BLaER1 (cell line): ENCODE data around the gene GADD45B.

Experiments used
- H3K27ac ChIP-seq: shearing (Covaris generic); formaldehyde crosslinking; 2 replicates; pipeline ENCODE4 v1.8.1; 2022
- H3K27me3 ChIP-seq: shearing (Covaris generic); formaldehyde crosslinking; 2 replicates; pipeline ENCODE4 v1.8.1; 2022
- H3K36me3 ChIP-seq: shearing (Covaris generic); formaldehyde crosslinking; 2 replicates; pipeline ENCODE4 v1.8.1; 2022
- H3K4me1 ChIP-seq: shearing (Covaris generic); formaldehyde crosslinking; 2 replicates; pipeline ENCODE4 v1.8.1; 2022
- H3K4me2 ChIP-seq: shearing (Covaris generic); formaldehyde crosslinking; 2 replicates; pipeline ENCODE4 v1.8.1; 2022
- H3K4me3 ChIP-seq: shearing (Covaris generic); formaldehyde crosslinking; 2 replicates; pipeline ENCODE4 v1.8.1; 2022
- H3K9ac ChIP-seq: shearing (Covaris generic); formaldehyde crosslinking; 2 replicates; pipeline ENCODE4 v1.8.1; 2022
- H3K9me3 ChIP-seq: shearing (Covaris generic); formaldehyde crosslinking; 2 replicates; pipeline ENCODE4 v1.8.1; 2022
- H4K20me1 ChIP-seq: shearing (Covaris generic); formaldehyde crosslinking; 2 replicates; pipeline ENCODE4 v1.8.1; 2022
- Cebpa-rat ChIP-seq: shearing (Covaris generic); IDR thresholded peaks from 2 replicates; pipeline ENCODE4 v1.8.1; 2022

Gene GADD45B

GRCh38 chr19:2432131-2432848, 43.6 kb upstream of the GADD45B start:
- 0 out of 2 replicates have a peak overlapping the region, but pooled peaks have one; percentile 65 for H3K9ac ChIP-seq
- peak overlapping the region; percentile 98 for H3K4me2 ChIP-seq
- H3K9me3 ChIP-seq = no peaks in the 10 kb centered on the region
- peaks cover 87% of the 10 kb centered on the region for H3K36me3 ChIP-seq
- H4K20me1 ChIP-seq = peaks cover 58% of the 10 kb centered on the region
- no peak overlapping the region for H3K4me3 ChIP-seq
- H3K4me1 ChIP-seq = peaks cover 49% of the 10 kb centered on the region
- TF ChIP-seq Cebpa-rat = no peak
- H3K27me3 ChIP-seq = no peaks in the 10 kb centered on the region
- peak overlapping the region; percentile 99 for H3K27ac ChIP-seq

- H3K36me3 ChIP-seq = peaks cover 96% of the 10 kb centered on the region
- no peak for TF ChIP-seq Cebpa-rat
- no peak overlapping the region for H3K27ac ChIP-seq
- H4K20me1 ChIP-seq = peaks cover 74% of the 10 kb centered on the region
- no peaks in the 10 kb centered on the region for H3K27me3 ChIP-seq
- H3K9me3 ChIP-seq = no peaks in the 10 kb centered on the region
- no peak overlapping the region for H3K9ac ChIP-seq
- no peak overlapping the region for H3K4me2 ChIP-seq
- H3K4me1 ChIP-seq = peaks cover 38% of the 10 kb centered on the region
- no peak overlapping the region for H3K4me3 ChIP-seq
Observed at GRCh38 chr19:2433854-2434253, 42.1 kb upstream of the GADD45B start.

DNA sequence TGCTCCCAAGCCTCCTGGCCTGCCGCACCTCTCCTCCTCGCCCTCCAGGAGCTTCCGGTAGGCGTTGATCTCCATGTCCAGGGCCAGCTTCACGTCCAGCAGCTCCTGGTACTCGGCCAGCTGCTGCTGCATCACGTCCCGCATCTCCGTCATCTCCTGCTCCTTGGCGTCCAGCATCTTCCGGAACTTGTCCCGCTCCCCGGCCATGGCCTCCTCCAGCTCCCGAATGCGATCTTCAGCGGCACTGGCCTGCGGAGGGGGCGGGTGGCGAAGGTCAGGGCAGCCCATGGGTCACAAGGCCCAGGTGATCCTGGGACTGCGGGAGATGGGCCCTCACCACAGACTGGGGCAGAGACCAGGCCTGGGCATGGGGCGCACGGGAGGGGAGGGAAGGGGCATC, 41.7 kb upstream of the GADD45B start:
- H3K4me2 ChIP-seq = no peak overlapping the region
- peaks cover 96% of the 10 kb centered on the region for H3K36me3 ChIP-seq
- no peak overlapping the region for H3K4me3 ChIP-seq
- H3K4me1 ChIP-seq = peaks cover 34% of the 10 kb centered on the region
- TF ChIP-seq Cebpa-rat = no peak
- H3K27me3 ChIP-seq = no peaks in the 10 kb centered on the region
- H3K9me3 ChIP-seq = no peaks in the 10 kb centered on the region
- no peak overlapping the region for H3K9ac ChIP-seq
- H4K20me1 ChIP-seq = peaks cover 76% of the 10 kb centered on the region
- H3K27ac ChIP-seq = no peak overlapping the region

GRCh38 chr19:2434721-2435265, 41.1 kb upstream of the GADD45B start:
- H3K36me3 ChIP-seq = peaks cover 96% of the 10 kb centered on the region
- H4K20me1 ChIP-seq = peaks cover 76% of the 10 kb centered on the region
- H3K4me1 ChIP-seq = peaks cover 29% of the 10 kb centered on the region
- no peak overlapping the region for H3K9ac ChIP-seq
- H3K27ac ChIP-seq = no peak overlapping the region
- H3K4me3 ChIP-seq = no peak overlapping the region
- no peaks in the 10 kb centered on the region for H3K9me3 ChIP-seq
- H3K4me2 ChIP-seq = no peak overlapping the region
- no peak for TF ChIP-seq Cebpa-rat
- H3K27me3 ChIP-seq = no peaks in the 10 kb centered on the region

DNA sequence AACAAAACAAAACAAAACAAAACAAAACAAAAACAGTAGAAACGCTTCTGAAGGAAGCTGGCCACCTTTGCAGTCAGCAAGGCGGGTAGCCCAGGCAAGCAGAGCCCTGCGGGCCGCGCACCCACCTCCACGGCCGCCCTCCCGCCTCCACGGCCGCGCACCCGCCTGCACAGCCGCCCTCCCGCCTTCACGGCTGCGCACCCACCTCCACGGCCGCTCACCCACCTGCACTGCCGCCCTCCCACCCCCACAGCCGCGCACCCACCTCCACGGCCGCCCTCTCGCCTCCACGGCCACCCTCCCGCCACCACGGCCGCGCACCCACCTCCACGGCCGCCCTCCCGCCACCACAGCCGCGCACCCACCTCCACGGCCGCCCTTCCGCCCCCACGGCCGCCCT, 39.5 kb upstream of the GADD45B start:
- TF ChIP-seq Cebpa-rat = no peak
- H3K9me3 ChIP-seq = no peaks in the 10 kb centered on the region
- no peak overlapping the region for H3K4me3 ChIP-seq
- H3K36me3 ChIP-seq = peaks cover 94% of the 10 kb centered on the region
- peaks cover 78% of the 10 kb centered on the region for H4K20me1 ChIP-seq
- no peak overlapping the region for H3K4me2 ChIP-seq
- no peak overlapping the region for H3K27ac ChIP-seq
- no peak overlapping the region for H3K9ac ChIP-seq
- H3K27me3 ChIP-seq = no peaks in the 10 kb centered on the region
- H3K4me1 ChIP-seq = peaks cover 13% of the 10 kb centered on the region

DNA sequence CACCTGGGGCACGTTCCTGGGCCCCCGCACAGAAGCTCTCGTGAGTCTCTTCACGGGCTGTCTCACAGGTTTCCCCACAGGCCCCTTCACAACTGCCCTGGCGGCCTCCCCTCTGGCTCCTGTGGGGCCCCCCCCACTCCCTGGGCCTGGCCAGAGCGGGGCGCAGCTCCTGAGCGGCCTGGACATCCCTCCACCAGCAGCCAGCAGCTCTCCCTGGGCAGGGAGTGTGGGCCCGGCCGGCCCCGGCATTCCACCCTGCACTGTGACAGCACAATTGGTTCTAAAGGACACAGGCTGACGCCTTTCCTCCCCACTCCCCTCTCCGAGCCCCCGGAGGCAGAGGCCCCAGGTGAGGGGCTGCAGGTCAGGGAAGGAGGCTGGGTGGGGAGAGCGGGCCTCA, 39.0 kb upstream of the GADD45B start:
- Histone ChIP-seq H3K9ac (no peak overlapping the region), H4K20me1 (peaks cover 78% of the 10 kb centered on the region), H3K9me3 (no peaks in the 10 kb centered on the region), H3K4me1 (peaks cover 8% of the 10 kb centered on the region), H3K27me3 (no peaks in the 10 kb centered on the region), H3K4me2 (no peak overlapping the region), H3K27ac (no peak overlapping the region), H3K36me3 (peaks cover 94% of the 10 kb centered on the region), H3K4me3 (no peak overlapping the region)
- TF ChIP-seq Cebpa-rat = no peak

DNA sequence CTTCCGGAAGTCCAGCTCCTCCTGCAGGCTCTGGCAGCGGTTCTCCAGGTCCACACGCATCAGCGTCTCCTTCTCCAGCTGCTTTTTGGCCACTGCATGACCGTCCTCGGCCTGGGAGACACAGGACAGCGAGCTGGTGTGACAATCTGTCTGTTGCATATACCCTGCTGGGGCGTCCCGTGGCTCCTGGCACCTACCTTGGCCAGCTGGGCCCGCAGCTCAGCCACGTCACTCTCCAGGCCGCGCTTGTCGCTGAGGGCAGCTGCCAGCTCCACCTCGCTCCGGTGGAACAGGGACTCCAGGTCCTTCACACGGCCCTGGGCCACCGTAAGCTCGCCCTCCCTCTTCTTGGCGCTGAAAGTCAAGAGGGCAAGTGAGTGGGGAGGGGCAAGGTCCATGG, 37.7 kb upstream of the GADD45B start:
- no peak overlapping the region for H3K27ac ChIP-seq
- no peaks in the 10 kb centered on the region for H3K4me1 ChIP-seq
- no peaks in the 10 kb centered on the region for H3K9me3 ChIP-seq
- no peak overlapping the region for H3K4me2 ChIP-seq
- no peak overlapping the region for H3K9ac ChIP-seq
- H3K27me3 ChIP-seq = no peaks in the 10 kb centered on the region
- TF ChIP-seq Cebpa-rat = no peak
- no peak overlapping the region for H3K4me3 ChIP-seq
- H3K36me3 ChIP-seq = peaks cover 95% of the 10 kb centered on the region
- peaks cover 86% of the 10 kb centered on the region for H4K20me1 ChIP-seq

GRCh38 chr19:2440515-2440914, 35.4 kb upstream of the GADD45B start:
- H3K9ac ChIP-seq = no peak overlapping the region
- peaks cover 94% of the 10 kb centered on the region for H3K36me3 ChIP-seq
- peaks cover 92% of the 10 kb centered on the region for H4K20me1 ChIP-seq
- TF ChIP-seq Cebpa-rat = no peak
- H3K4me2 ChIP-seq = no peak overlapping the region
- peaks cover 12% of the 10 kb centered on the region; the same call in 1 of the 2 replicates for H3K4me1 ChIP-seq
- no peak overlapping the region for H3K4me3 ChIP-seq
- H3K27me3 ChIP-seq = no peaks in the 10 kb centered on the region
- H3K27ac ChIP-seq = no peak overlapping the region
- H3K9me3 ChIP-seq = no peaks in the 10 kb centered on the region

DNA sequence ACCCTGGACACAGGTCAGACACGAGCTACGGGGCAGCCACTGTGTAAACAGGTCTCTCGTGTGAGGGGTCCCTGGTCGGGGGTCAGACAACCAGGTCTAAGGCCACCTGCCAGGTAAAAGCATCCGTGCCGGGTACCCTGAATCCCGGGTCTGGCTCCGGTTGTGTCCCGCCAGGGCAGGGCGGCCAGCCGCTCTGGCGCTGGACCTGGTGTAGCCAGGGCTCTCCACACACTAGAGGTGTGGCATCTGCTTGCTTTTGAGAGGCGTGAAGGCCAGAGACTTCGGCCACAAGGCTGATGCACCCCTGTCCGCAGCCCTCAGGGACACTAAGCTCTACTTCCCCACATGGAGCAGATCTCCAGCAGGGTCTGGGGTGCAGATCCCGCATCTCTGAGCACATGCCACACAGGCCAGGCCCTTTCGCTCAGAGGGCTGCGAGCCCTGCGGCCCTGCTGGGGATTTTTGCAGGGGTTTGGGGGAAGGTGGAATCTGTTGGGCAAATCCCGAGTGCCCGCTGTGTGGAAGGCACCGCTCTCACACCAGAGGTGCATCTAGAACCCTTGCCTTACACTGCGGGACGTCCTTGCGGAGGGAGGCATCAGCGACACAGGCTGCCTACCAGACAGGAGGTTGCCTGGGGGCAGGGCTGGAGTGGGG, 34.7 kb upstream of the GADD45B start:
- peaks cover 87% of the 10 kb centered on the region for H3K36me3 ChIP-seq

GRCh38 chr19:2443116-2443784, 32.7 kb upstream of the GADD45B start:
- Histone ChIP-seq H3K4me3 (no peak overlapping the region), H3K36me3 (peaks cover 68% of the 10 kb centered on the region)

More for the DNA sequence above, 34.7 kb upstream of the GADD45B start:
- no peak overlapping the region for H3K4me3 ChIP-seq
- peaks cover 14% of the 10 kb centered on the region for H3K4me1 ChIP-seq
- H3K9me3 ChIP-seq = no peaks in the 10 kb centered on the region
- H3K4me2 ChIP-seq = no peak overlapping the region
- no peak for TF ChIP-seq Cebpa-rat
- H3K9ac ChIP-seq = no peak overlapping the region
- no peak overlapping the region for H3K27ac ChIP-seq
- H4K20me1 ChIP-seq = peaks cover 86% of the 10 kb centered on the region
- H3K27me3 ChIP-seq = no peaks in the 10 kb centered on the region

More at GRCh38 chr19:2443116-2443784, 32.7 kb upstream of the GADD45B start:
- H3K9ac ChIP-seq = no peak overlapping the region
- 0 out of 2 replicates have a peak overlapping the region, but pooled peaks have one; percentile 72 for H3K27ac ChIP-seq
- TF ChIP-seq Cebpa-rat = no peak
- H4K20me1 ChIP-seq = peaks cover 87% of the 10 kb centered on the region
- H3K4me1 ChIP-seq = peaks cover 34% of the 10 kb centered on the region
- H3K4me2 ChIP-seq = no peak overlapping the region
- H3K27me3 ChIP-seq = no peaks in the 10 kb centered on the region
- H3K9me3 ChIP-seq = no peaks in the 10 kb centered on the region
